ENCODE results near the gene PRL. TPM values are rescaled to one million over a fixed set of nuclear protein-coding genes. Genes with fewer than 3 reads are reported as not detected.

Gene PRL
- total and polyA plus RNA-seq, 2 donors (not counting 1 experiment from before 2014, with no cell fraction given), result not detected

- H3K4me3 ChIP-seq (replicated peaks in 1 of 4; ENCODE audit: control extremely low read depth in 1 of 4, insufficient read depth in 1 of 4, low read depth in 3 of 4, low read length in 4 of 4), result no peak overlapping the region
- no peaks in the 10 kb centered on the region for H4K20me1 ChIP-seq (ENCODE audit: control insufficient read depth, extremely low read depth, insufficient read depth, low read length)
- H3K27ac ChIP-seq (ENCODE audit: insufficient read depth, low read length), result no peak overlapping the region
- no peaks in the 10 kb centered on the region for H3K36me3 ChIP-seq (ENCODE audit: control insufficient read depth, insufficient read depth, low read length)
- H2AFZ ChIP-seq (ENCODE audit: low read length), result no peak overlapping the region
- DNase-seq (ENCODE audit: low read depth in 2 of 2), result no peak
- H3K9me3 ChIP-seq (ENCODE audit: control insufficient read depth, insufficient read depth, low read depth, low read length), result no peaks in the 10 kb centered on the region
- no peak for TF ChIP-seq EZH2 (IDR thresholded peaks at IDR 0.05; ENCODE audit: low read length, missing control alignments)
- no peak for TF ChIP-seq CTCF (conservative IDR thresholded peaks at IDR 0.05 in 1 of 2, IDR thresholded peaks at IDR 0.05 in 1 of 2; ENCODE audit: low read depth in 1 of 2, low read length in 2 of 2)
- no peaks in the 10 kb centered on the region for H3K4me1 ChIP-seq (ENCODE audit: control insufficient read depth, extremely low read depth, insufficient read depth, low read length)
- H3K4me2 ChIP-seq (ENCODE audit: extremely low read depth, insufficient read depth, low read length), result no peak overlapping the region
- no peaks in the 10 kb centered on the region for H3K79me2 ChIP-seq (ENCODE audit: control insufficient read depth, insufficient read depth, low read length)
- H3K27me3 ChIP-seq (ENCODE audit: control insufficient read depth, insufficient read depth, low read length), result no peaks in the 10 kb centered on the region
- no peak overlapping the region for H3K9ac ChIP-seq (ENCODE audit: insufficient read depth, low read length)
Observed at GRCh38 chr6:22263748-22264147, 33.1 kb downstream of the PRL start.

GRCh38 chr6:22254886-22255285 is 42.0 kb downstream of the PRL start:
- H2AFZ ChIP-seq (ENCODE audit: low read length), result no peak overlapping the region
- H4K20me1 ChIP-seq (ENCODE audit: control insufficient read depth, extremely low read depth, insufficient read depth, low read length), result no peaks in the 10 kb centered on the region
- no peak overlapping the region for H3K27ac ChIP-seq (ENCODE audit: insufficient read depth, low read length)
- DNase-seq (ENCODE audit: low read depth in 2 of 2), result no peak
- no peaks in the 10 kb centered on the region for H3K9me3 ChIP-seq (ENCODE audit: control insufficient read depth, insufficient read depth, low read depth, low read length)
- H3K27me3 ChIP-seq (ENCODE audit: control insufficient read depth, insufficient read depth, low read length), result no peaks in the 10 kb centered on the region
- H3K4me3 ChIP-seq (replicated peaks in 1 of 4; ENCODE audit: control extremely low read depth in 1 of 4, insufficient read depth in 1 of 4, low read depth in 3 of 4, low read length in 4 of 4), result no peak overlapping the region
- no peak overlapping the region for H3K4me2 ChIP-seq (ENCODE audit: extremely low read depth, insufficient read depth, low read length)
- H3K4me1 ChIP-seq (ENCODE audit: control insufficient read depth, extremely low read depth, insufficient read depth, low read length), result peaks cover 2% of the 10 kb centered on the region
- H3K9ac ChIP-seq (ENCODE audit: insufficient read depth, low read length), result no peak overlapping the region
- no peaks in the 10 kb centered on the region for H3K79me2 ChIP-seq (ENCODE audit: control insufficient read depth, insufficient read depth, low read length)
- no peak for TF ChIP-seq EZH2 (IDR thresholded peaks at IDR 0.05; ENCODE audit: low read length, missing control alignments)
- TF ChIP-seq CTCF (conservative IDR thresholded peaks at IDR 0.05 in 1 of 2, IDR thresholded peaks at IDR 0.05 in 1 of 2; ENCODE audit: low read depth in 1 of 2, low read length in 2 of 2), result no peak
- H3K36me3 ChIP-seq (ENCODE audit: control insufficient read depth, insufficient read depth, low read length), result no peaks in the 10 kb centered on the region

- TF ChIP-seq EZH2 (IDR thresholded peaks at IDR 0.05; ENCODE audit: low read length, missing control alignments) (no peak), CTCF (conservative IDR thresholded peaks at IDR 0.05 in 1 of 2, IDR thresholded peaks at IDR 0.05 in 1 of 2; ENCODE audit: low read depth in 1 of 2, low read length in 2 of 2) (no peak)
- Histone ChIP-seq H4K20me1 (ENCODE audit: control insufficient read depth, extremely low read depth, insufficient read depth, low read length) (no peaks in the 10 kb centered on the region), H3K27ac (ENCODE audit: insufficient read depth, low read length) (no peak overlapping the region)
Observed at GRCh38 chr6:22253955-22254655, 42.7 kb downstream of the PRL start.

More at GRCh38 chr6:22253955-22254655, 42.7 kb downstream of the PRL start:
- H3K9me3 ChIP-seq (ENCODE audit: control insufficient read depth, insufficient read depth, low read depth, low read length), result no peaks in the 10 kb centered on the region
- H3K4me3 ChIP-seq (replicated peaks in 1 of 4; ENCODE audit: control extremely low read depth in 1 of 4, insufficient read depth in 1 of 4, low read depth in 3 of 4, low read length in 4 of 4), result no peak overlapping the region
- no peaks in the 10 kb centered on the region for H3K79me2 ChIP-seq (ENCODE audit: control insufficient read depth, insufficient read depth, low read length)
- no peaks in the 10 kb centered on the region for H3K27me3 ChIP-seq (ENCODE audit: control insufficient read depth, insufficient read depth, low read length)
- H3K4me2 ChIP-seq (ENCODE audit: extremely low read depth, insufficient read depth, low read length), result no peak overlapping the region
- peaks cover 5% of the 10 kb centered on the region for H3K4me1 ChIP-seq (ENCODE audit: control insufficient read depth, extremely low read depth, insufficient read depth, low read length)
- DNase-seq (ENCODE audit: low read depth in 2 of 2), result no peak
- H3K9ac ChIP-seq (ENCODE audit: insufficient read depth, low read length), result no peak overlapping the region
- no peaks in the 10 kb centered on the region for H3K36me3 ChIP-seq (ENCODE audit: control insufficient read depth, insufficient read depth, low read length)
- H2AFZ ChIP-seq (ENCODE audit: low read length), result no peak overlapping the region
